ENCODE data around the gene NOXA1.

The NOXA1 gene

GRCh38 chr9:137446851-137447471, 23.8 kb downstream of the NOXA1 start:
- DNase-seq (ENCODE audit: low spot score): no peak
- H3K27me3 ChIP-seq (ENCODE audit: insufficient read depth, poor library complexity, severe bottlenecking): no peaks in the 10 kb centered on the region
- peaks cover 4% of the 10 kb centered on the region for H3K4me1 ChIP-seq (ENCODE audit: insufficient read depth, poor library complexity, severe bottlenecking)
- no peak overlapping the region for H3K27ac ChIP-seq (ENCODE audit: poor library complexity, severe bottlenecking)
- H3K4me3 ChIP-seq (ENCODE audit: severe bottlenecking): no peak overlapping the region
- no peak for TF ChIP-seq CTCF (IDR thresholded peaks at IDR 0.05; ENCODE audit: poor library complexity, severe bottlenecking)
- H3K9me3 ChIP-seq (ENCODE audit: severe bottlenecking): no peaks in the 10 kb centered on the region
- no peak for ATAC-seq (ENCODE audit: low read depth)
- no peaks in the 10 kb centered on the region for H3K36me3 ChIP-seq (ENCODE audit: low read depth)

DNA sequence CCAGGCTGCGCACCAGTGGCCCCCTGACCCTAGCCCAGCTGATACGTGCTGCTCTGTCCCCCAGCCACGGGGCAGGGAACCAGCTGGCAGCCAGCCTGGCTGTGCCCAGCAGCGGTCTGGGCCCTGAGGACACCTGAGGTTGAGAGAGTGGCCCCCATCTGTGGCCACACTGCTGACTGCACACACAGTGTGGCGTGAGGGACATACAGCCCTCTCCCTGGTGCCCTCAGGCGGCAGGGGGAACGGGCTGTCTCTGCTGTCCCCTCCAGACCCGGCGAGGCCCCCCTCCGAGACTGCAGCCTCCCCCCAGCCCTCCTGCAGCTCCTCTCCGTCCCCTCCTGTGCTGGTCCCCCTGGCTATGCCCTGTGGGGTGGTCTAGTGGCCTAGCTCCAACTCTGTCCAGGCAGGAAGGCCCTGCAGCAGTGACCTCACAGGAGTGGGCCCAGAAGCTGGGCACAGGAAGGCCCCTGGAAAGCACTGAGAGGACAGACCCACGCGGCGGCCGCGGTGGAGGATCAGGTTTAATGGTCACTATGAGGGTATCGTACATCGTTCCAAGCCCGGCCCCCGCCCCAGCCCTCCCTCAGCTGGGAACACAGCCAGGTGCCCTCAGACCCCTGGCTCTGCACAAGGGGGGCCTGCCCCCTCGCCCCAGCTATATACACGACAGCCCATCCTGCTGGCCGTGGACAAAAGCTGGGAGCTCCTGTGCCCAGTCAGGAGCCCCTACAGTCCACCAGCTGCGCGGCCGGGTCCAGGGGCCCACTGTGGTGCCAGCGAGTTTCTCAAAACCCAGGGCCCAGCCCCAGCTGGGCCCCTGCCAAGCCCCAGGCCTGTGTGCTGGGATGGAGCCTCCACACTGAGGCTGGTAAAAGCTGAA, 24.8 kb downstream of the NOXA1 start:
- H3K4me1 ChIP-seq (ENCODE audit: insufficient read depth, poor library complexity, severe bottlenecking): peaks cover 4% of the 10 kb centered on the region
- ATAC-seq (ENCODE audit: low read depth): no peak

GRCh38 chr9:137448602-137448962, 25.4 kb downstream of the NOXA1 start:
- Histone ChIP-seq H3K36me3 (ENCODE audit: low read depth) (peaks cover 13% of the 10 kb centered on the region), H3K4me1 (ENCODE audit: insufficient read depth, poor library complexity, severe bottlenecking) (peaks cover 4% of the 10 kb centered on the region), H3K4me3 (ENCODE audit: severe bottlenecking) (no peak overlapping the region), H3K9me3 (ENCODE audit: severe bottlenecking) (no peaks in the 10 kb centered on the region), H3K27ac (ENCODE audit: poor library complexity, severe bottlenecking) (no peak overlapping the region), H3K27me3 (ENCODE audit: insufficient read depth, poor library complexity, severe bottlenecking) (no peaks in the 10 kb centered on the region)
- no peak for DNase-seq (ENCODE audit: low spot score)
- no peak for TF ChIP-seq CTCF (IDR thresholded peaks at IDR 0.05; ENCODE audit: poor library complexity, severe bottlenecking)
- ATAC-seq (ENCODE audit: low read depth): no peak

More for the DNA sequence above, 24.8 kb downstream of the NOXA1 start:
- no peak for DNase-seq (ENCODE audit: low spot score)
- Histone ChIP-seq H3K27ac (ENCODE audit: poor library complexity, severe bottlenecking) (no peak overlapping the region), H3K9me3 (ENCODE audit: severe bottlenecking) (no peaks in the 10 kb centered on the region), H3K4me3 (ENCODE audit: severe bottlenecking) (no peak overlapping the region), H3K36me3 (ENCODE audit: low read depth) (peaks cover 7% of the 10 kb centered on the region), H3K27me3 (ENCODE audit: insufficient read depth, poor library complexity, severe bottlenecking) (no peaks in the 10 kb centered on the region)
- no peak for TF ChIP-seq CTCF (IDR thresholded peaks at IDR 0.05; ENCODE audit: poor library complexity, severe bottlenecking)

DNA sequence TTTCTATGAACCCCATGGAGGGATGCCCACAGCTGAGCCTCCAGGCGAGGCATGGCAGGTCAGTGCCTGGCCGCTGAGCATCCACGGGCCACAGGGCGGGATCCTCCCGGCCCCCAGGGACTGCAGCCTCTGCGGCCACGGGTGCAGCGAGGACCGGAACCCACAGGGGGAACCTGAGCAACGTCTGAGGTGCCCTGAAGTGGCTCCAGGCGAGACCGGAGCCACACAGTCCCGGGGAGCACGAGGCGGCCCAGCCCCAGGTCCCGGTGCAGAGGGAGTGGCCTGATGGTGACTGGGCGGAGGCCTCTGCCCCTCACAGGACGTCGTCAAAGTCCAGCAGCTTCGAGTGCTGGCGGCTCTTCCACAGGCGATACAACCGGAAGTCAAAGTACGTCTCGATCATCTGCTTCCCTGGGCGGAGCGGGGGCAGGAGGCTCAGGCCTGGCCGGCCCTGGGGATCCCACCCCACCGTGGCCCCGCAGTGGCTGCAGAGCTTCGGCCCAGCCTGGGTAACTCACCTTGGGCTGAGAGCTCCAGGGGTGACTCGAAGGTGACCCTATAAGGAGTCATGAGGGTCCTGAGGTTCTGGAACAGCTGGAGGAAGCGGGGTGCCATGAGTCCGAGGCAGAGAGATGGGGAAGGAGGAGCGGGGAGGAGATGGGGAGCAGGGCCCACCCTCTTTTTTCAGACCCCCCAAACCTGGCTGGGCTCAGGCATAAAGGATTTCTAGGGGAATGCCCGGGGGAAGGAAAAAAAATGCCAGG, 26.1 kb downstream of the NOXA1 start:
- Histone ChIP-seq H3K36me3 (ENCODE audit: low read depth) (peaks cover 15% of the 10 kb centered on the region), H3K4me1 (ENCODE audit: insufficient read depth, poor library complexity, severe bottlenecking) (peaks cover 4% of the 10 kb centered on the region), H3K9me3 (ENCODE audit: severe bottlenecking) (no peaks in the 10 kb centered on the region), H3K27ac (ENCODE audit: poor library complexity, severe bottlenecking) (no peak overlapping the region), H3K4me3 (ENCODE audit: severe bottlenecking) (no peak overlapping the region), H3K27me3 (ENCODE audit: insufficient read depth, poor library complexity, severe bottlenecking) (no peaks in the 10 kb centered on the region)
- no peak for TF ChIP-seq CTCF (IDR thresholded peaks at IDR 0.05; ENCODE audit: poor library complexity, severe bottlenecking)
- ATAC-seq (ENCODE audit: low read depth) (no peak), DNase-seq (ENCODE audit: low spot score) (no peak)
